IMR-90 (cell line): ENCODE results near the gene KCNQ2. TPM values are rescaled to one million over a fixed set of nuclear protein-coding genes. Genes with fewer than 3 reads are reported as not detected.

ENCODE experiments used
- ATAC-seq: fragments of 200-7000 bp; cut with Tn5 transposase; 2 replicates; pipeline ENCODE4 v1.9.1; 2020; ENCODE audit warnings: low read depth, mild to moderate bottlenecking, moderate library complexity
- BruUV-seq: library from RNA; stranded (reverse); fragments of 400-500 nt; replicated peaks from 2 replicates; lab custom pipeline; 2021; lab: Mats Ljungman, UMichigan
- CTCF ChIA-PET: fragments of 300-600 bp; formaldehyde crosslinking; extraction: SDS; loops from one replicate; lab custom pipeline; 2021; ENCODE audit warnings: antibody characterized with exemption; lab: Yijun Ruan, JAX
- POLR2A ChIA-PET: fragments of 300-600 bp; sonication (Branson Sonifier 250); formaldehyde crosslinking; loops from one replicate; lab custom pipeline; 2022; ENCODE audit warnings: antibody characterized with exemption; ENCODE audit not compliant: unreplicated experiment; lab: Charles Lee
- DNase-seq: peaks from one replicate; pipeline ENCODE4 v3.0.0; 2013
- H2AFZ ChIP-seq: replicated peaks from 2 replicates; pipeline ENCODE3; 2013; ENCODE audit warnings: low read length, mild to moderate bottlenecking; ENCODE audit not compliant: poor library complexity
- H2AK5ac ChIP-seq: 2 replicates; pipeline ENCODE4 v1.6.1; 2013; ENCODE audit warnings: low read depth, low read length, inconsistent platforms
- H2AK9ac ChIP-seq: replicated peaks from 2 replicates; pipeline ENCODE3; 2013; ENCODE audit warnings: mild to moderate bottlenecking, low read depth, low read length, moderate library complexity; ENCODE audit not compliant: poor library complexity
- H2BK120ac ChIP-seq: 2 replicates; pipeline ENCODE4 v1.6.1; 2013; ENCODE audit warnings: low read depth, low read length, inconsistent platforms
- H2BK15ac ChIP-seq: 3 replicates; pipeline ENCODE4 v1.6.1; 2013; ENCODE audit warnings: low read depth, low read length, inconsistent platforms
- H2BK20ac ChIP-seq: 2 replicates; pipeline ENCODE4 v1.6.1; 2013; ENCODE audit warnings: low read depth, mild to moderate bottlenecking, inconsistent platforms, low read length, moderate library complexity
- H2BK5ac ChIP-seq: 2 replicates; pipeline ENCODE4 v1.6.1; 2013; ENCODE audit warnings: mild to moderate bottlenecking, low read depth, low read length, inconsistent platforms; ENCODE audit not compliant: poor library complexity, severe bottlenecking
- H3K14ac ChIP-seq: replicated peaks from 2 replicates; pipeline ENCODE4 v1.6.1; 2013; ENCODE audit warnings: low read depth, low read length, inconsistent platforms
- H3K18ac ChIP-seq: 2 replicates; pipeline ENCODE4 v1.6.1; 2013; ENCODE audit warnings: low read depth, low read length, control low read depth
- H3K23ac ChIP-seq: 2 replicates; pipeline ENCODE4 v1.6.1; 2013; ENCODE audit warnings: low read depth, low read length, inconsistent platforms
- H3K27ac ChIP-seq: 2 replicates; pipeline ENCODE4 v1.5.1; 2013; ENCODE audit warnings: mild to moderate bottlenecking, control low read depth, low read length; ENCODE audit not compliant: insufficient read depth
- H3K27me3 ChIP-seq: 2 replicates; pipeline ENCODE4 v1.6.1; 2013; ENCODE audit warnings: low read length; ENCODE audit not compliant: control insufficient read depth, insufficient read depth
- H3K36me3 ChIP-seq: 2 replicates; pipeline ENCODE4 v1.6.1; 2013; ENCODE audit warnings: low read length, mixed read lengths; ENCODE audit not compliant: control insufficient read depth, insufficient read depth
- H3K4ac ChIP-seq: 2 replicates; pipeline ENCODE4 v1.6.1; 2013; ENCODE audit warnings: low read depth, low read length, inconsistent platforms
- H3K4me1 ChIP-seq: 2 replicates; pipeline ENCODE4 v1.6.1; 2013; ENCODE audit warnings: low read length, mixed read lengths; ENCODE audit not compliant: control insufficient read depth, insufficient read depth
- H3K4me2 ChIP-seq: 2 replicates; pipeline ENCODE4 v1.6.1; 2013; ENCODE audit warnings: low read depth, mild to moderate bottlenecking, control low read depth, low read length, moderate library complexity
- H3K4me3 ChIP-seq: 2 replicates; pipeline ENCODE4 v1.5.1; 2013; ENCODE audit warnings: low read depth, mild to moderate bottlenecking, control low read depth, low read length, moderate library complexity; ENCODE audit not compliant: insufficient read depth
- H3K56ac ChIP-seq: 2 replicates; pipeline ENCODE4 v1.6.1; 2013; ENCODE audit warnings: low read length, inconsistent platforms; ENCODE audit not compliant: insufficient read depth; ENCODE audit errors: extremely low read depth
- H3K79me1 ChIP-seq, 2 experiments: 2 replicates each; pipeline ENCODE4 v1.6.1; 2013; ENCODE audit warnings: low read length in 2 of 2, inconsistent platforms in 1 of 2, low read depth in 1 of 2
- H3K9ac ChIP-seq: 2 replicates; pipeline ENCODE4 v1.6.1; 2013; ENCODE audit warnings: low read depth, low read length, control low read depth
- H3K9me1 ChIP-seq: 2 replicates; pipeline ENCODE4 v1.6.1; 2013; ENCODE audit warnings: low read length, inconsistent platforms; ENCODE audit not compliant: insufficient read depth
- H3K9me3 ChIP-seq: 2 replicates; pipeline ENCODE4 v1.6.1; 2013; ENCODE audit warnings: low read length; ENCODE audit not compliant: control insufficient read depth, insufficient read depth
- H4K20me1 ChIP-seq: 2 replicates; pipeline ENCODE4 v1.6.1; 2013; ENCODE audit warnings: low read length, inconsistent platforms; ENCODE audit not compliant: insufficient read depth
- H4K5ac ChIP-seq: 2 replicates; pipeline ENCODE4 v1.6.1; 2013; ENCODE audit warnings: mild to moderate bottlenecking, low read depth, low read length, control low read depth
- H4K8ac ChIP-seq, 2 experiments: 2 replicates each; pipeline ENCODE4 v1.6.1; 2013; ENCODE audit warnings: low read depth in 2 of 2, low read length in 2 of 2, control low read depth in 1 of 2, inconsistent platforms in 1 of 2
- H4K91ac ChIP-seq: 2 replicates; pipeline ENCODE4 v1.6.1; 2013; ENCODE audit warnings: low read depth, low read length, inconsistent platforms; ENCODE audit not compliant: insufficient read depth
- BHLHE40 ChIP-seq: fragments of 150-350 bp; IDR thresholded peaks from 2 replicates; pipeline ENCODE4 v1.6.1; 2016; ENCODE audit warnings: mild to moderate bottlenecking, low read depth, low read length
- ELK1 ChIP-seq: fragments of 150-350 bp; IDR thresholded peaks from 2 replicates; pipeline ENCODE4 v1.6.1; 2016; ENCODE audit warnings: low read depth, mild to moderate bottlenecking, low read length, moderate library complexity, borderline replicate concordance
- FOS ChIP-seq: fragments of 150-350 bp; IDR thresholded peaks from 2 replicates; pipeline ENCODE4 v1.6.1; 2016; ENCODE audit warnings: low read depth, low read length
- MAZ ChIP-seq: IDR thresholded peaks from 2 replicates; pipeline ENCODE4 v1.6.1; 2012; ENCODE audit warnings: low read depth, mild to moderate bottlenecking, low read length, improper control_type of control experiment, moderate library complexity, borderline replicate concordance
- RAD21 ChIP-seq: IDR thresholded peaks from 2 replicates; pipeline ENCODE4 v1.6.1; 2012; ENCODE audit warnings: low read length, improper control_type of control experiment
- SMC3 ChIP-seq: fragments of 150-350 bp; IDR thresholded peaks from 2 replicates; pipeline ENCODE4 v1.6.1; 2016; ENCODE audit warnings: low read depth, mild to moderate bottlenecking, antibody characterized with exemption, low read length, moderate library complexity
- WGBS, 2 experiments: methylation state at CpG; one replicate each; pipeline versions ENCODE4 v1.1.5 to v1.1.7; 2013; ENCODE audit warnings: missing lambda C conversion rate in 2 of 2; ENCODE audit not compliant: insufficient read length in 1 of 2; ENCODE audit errors: extremely low coverage in 2 of 2; 5-methylcytosine and 5-hydroxymethylcytosine counted together
- dilution Hi-C: fragments of 300-500 bp; cut with HindIII; formaldehyde crosslinking; loops from one replicate; pipeline ENCODE4 v1.14.3; 2018; ENCODE audit warnings: low sequenced_read_pairs; ENCODE audit not compliant: unreplicated experiment
- in situ Hi-C: fragments of 300-500 bp; cut with MboI; formaldehyde crosslinking; loops from 3 replicates; pipeline ENCODE4 v1.14.3; 2019; ENCODE audit warnings: low sequenced_read_pairs, inconsistent platforms, mixed read lengths
- intact Hi-C: fragments of 100-400 bp; cut with micrococcal nuclease; formaldehyde crosslinking; loops from 2 replicates; pipeline ENCODE4 v1.10.0; 2022
- polyA plus RNA-seq, 3 experiments: library from polyadenylated mRNA; depleted of rRNA; stranded (reverse); fragments of >200 nt; gene quantifications; 2 replicates each; pipeline ENCODE4 v1.2.3, GENCODE V29; 2012; ENCODE audit warnings: low replicate concordance in 1 of 3
- total RNA-seq: library from RNA; depleted of rRNA; stranded (reverse); fragments of >200 nt; gene quantifications from 2 replicates; pipeline ENCODE4 v1.2.3, GENCODE V29; 2012

KCNQ2 gene
- total and polyA plus RNA-seq, 2 of the 4 experiments (the other 2 are of a cell fraction), result 0.02 TPM; not detected in 1

DNA sequence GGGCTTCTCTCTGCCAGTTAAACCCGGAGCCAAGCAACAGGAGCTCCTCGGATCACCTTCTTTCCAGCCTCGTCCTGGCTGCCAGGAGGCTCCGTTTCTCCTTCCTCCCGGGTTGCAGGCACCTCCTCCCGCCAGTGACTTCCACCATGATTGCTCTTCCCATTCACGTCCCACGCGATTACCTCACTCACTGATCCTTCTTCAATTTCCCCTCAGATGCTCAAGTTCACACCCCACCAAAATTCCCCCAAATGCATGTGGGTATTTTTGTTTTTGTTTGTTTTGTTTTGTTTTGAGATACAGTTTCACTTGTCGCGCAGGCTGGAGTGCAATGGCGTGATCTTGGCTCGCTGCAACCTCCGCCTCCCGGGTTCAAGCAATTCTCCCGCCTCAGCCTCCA lies 25.1 kb downstream of the KCNQ2 start:
- dilution Hi-C loops, result no loop called here
- CTCF ChIA-PET, result no interaction called here
- H2BK20ac ChIP-seq, result no peak overlapping the region

More for the DNA sequence above, 25.1 kb downstream of the KCNQ2 start:
- no peak overlapping the region for H4K5ac ChIP-seq
- H3K23ac ChIP-seq, result no peak overlapping the region
- no peak overlapping the region for H4K8ac ChIP-seq
- H3K27ac ChIP-seq, result no peak overlapping the region
- no peak for DNase-seq
- H3K4me1 ChIP-seq, result no peaks in the 10 kb centered on the region
- no peaks in the 10 kb centered on the region for H3K36me3 ChIP-seq
- no peaks in the 10 kb centered on the region for H3K9me3 ChIP-seq
- no peak overlapping the region for H3K56ac ChIP-seq
- in situ Hi-C loops (no loop called here), intact Hi-C loops (no loop called here)
- TF ChIP-seq MAZ (no peak), SMC3 (no peak), ELK1 (no peak), FOS (no peak), RAD21 (no peak), BHLHE40 (no peak)
- no peak overlapping the region for H3K4me3 ChIP-seq
- no peaks in the 10 kb centered on the region for H3K79me1 ChIP-seq
- ATAC-seq, result no peak
- no peak overlapping the region for H3K9ac ChIP-seq
- no peak overlapping the region for H3K14ac ChIP-seq
- no peak overlapping the region for H2BK120ac ChIP-seq
- no peak overlapping the region for H2AFZ ChIP-seq
- peaks cover 20% of the 10 kb centered on the region; the same call in 1 of the 2 replicates for H3K27me3 ChIP-seq
- no peaks in the 10 kb centered on the region for H4K20me1 ChIP-seq
- 60% methylated on average over 2 of the region's 16 CpGs; no CpG with 5 or more reads in 1 of the 2 experiments for WGBS, 2 experiments
- no peaks in the 10 kb centered on the region for H3K9me1 ChIP-seq
- H3K18ac ChIP-seq, result no peak overlapping the region
- H3K4ac ChIP-seq, result no peak overlapping the region
- POLR2A ChIA-PET, result no interaction called here
- no peak overlapping the region for H4K91ac ChIP-seq
- H2AK9ac ChIP-seq, result no peak overlapping the region
- H2BK5ac ChIP-seq, result no peak overlapping the region
- no peak overlapping the region for H3K4me2 ChIP-seq
- no TSS peak for BruUV-seq
- no peak overlapping the region for H2AK5ac ChIP-seq
- no peak overlapping the region for H2BK15ac ChIP-seq
